ENCODE results near the gene AP2B1.

The AP2B1 gene

DNA sequence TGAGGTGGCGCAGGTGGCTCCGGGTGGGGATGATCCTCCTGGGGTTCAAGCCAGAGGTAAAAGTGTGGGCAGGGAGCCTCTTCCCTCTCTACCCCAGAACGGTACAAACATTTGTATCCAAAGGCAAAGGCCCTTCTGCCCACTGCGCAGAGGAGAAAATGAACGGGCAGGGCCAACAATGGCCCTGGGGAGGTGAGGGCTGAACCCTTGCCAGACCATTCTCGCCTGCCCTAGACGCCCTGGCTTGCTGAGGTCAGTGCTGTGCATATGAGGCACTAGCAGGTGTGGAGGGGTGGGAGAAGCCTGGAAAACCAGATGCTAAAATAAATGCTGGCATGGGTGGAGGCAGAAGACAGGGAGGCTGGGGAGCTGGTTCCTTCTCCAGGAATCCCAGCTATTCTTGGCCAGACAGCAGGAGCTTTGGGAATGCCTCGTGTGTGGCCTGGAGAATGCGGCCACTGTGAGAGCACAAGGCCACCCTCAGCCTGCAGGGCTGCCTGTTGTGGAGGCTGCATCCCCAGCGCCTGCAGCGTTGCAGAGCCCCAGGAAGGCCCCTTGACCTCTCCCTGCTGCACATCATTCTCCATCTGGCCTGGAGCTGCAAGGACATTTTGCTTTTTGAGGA, 178.1 kb downstream of the AP2B1 start:
- Mint-ChIP-seq H3K27me3 (ENCODE audit: low read depth, poor library complexity) (peaks cover 26% of the 10 kb centered on the region), H3K4me3 (peak overlapping the region; percentile 84), H3K36me3 (ENCODE audit: low read depth) (no peaks in the 10 kb centered on the region), H3K4me1 (peaks cover 19% of the 10 kb centered on the region), H3K27ac (no peak overlapping the region), H3K9me3 (no peaks in the 10 kb centered on the region)
- no peak for TF ChIP-seq CTCF (IDR thresholded peaks at IDR 0.05)
- no peak for DNase-seq

GRCh38 chr17:35765756-35766488, 178.8 kb downstream of the AP2B1 start:
- H3K4me3 Mint-ChIP-seq, result peak overlapping the region; percentile 40
- H3K36me3 Mint-ChIP-seq (ENCODE audit: low read depth), result no peaks in the 10 kb centered on the region
- TF ChIP-seq CTCF (IDR thresholded peaks at IDR 0.05), result no peak
- H3K9me3 Mint-ChIP-seq, result no peaks in the 10 kb centered on the region
- peaks cover 19% of the 10 kb centered on the region for H3K4me1 Mint-ChIP-seq
- DNase-seq, result no peak
- peaks cover 33% of the 10 kb centered on the region for H3K27me3 Mint-ChIP-seq (ENCODE audit: low read depth, poor library complexity)
- no peak overlapping the region for H3K27ac Mint-ChIP-seq

GRCh38 chr17:35766489-35766877, 179.4 kb downstream of the AP2B1 start:
- TF ChIP-seq CTCF (IDR thresholded peaks at IDR 0.05), result no peak
- no peak for DNase-seq

GRCh38 chr17:35766903-35767510, 179.9 kb downstream of the AP2B1 start:
- peak; percentile 33 for TF ChIP-seq CTCF (IDR thresholded peaks at IDR 0.05)
- peaks cover 19% of the 10 kb centered on the region for H3K4me1 Mint-ChIP-seq
- H3K27me3 Mint-ChIP-seq (ENCODE audit: low read depth, poor library complexity), result peaks cover 35% of the 10 kb centered on the region
- no peak overlapping the region for H3K4me3 Mint-ChIP-seq
- H3K9me3 Mint-ChIP-seq, result no peaks in the 10 kb centered on the region
- no peak overlapping the region for H3K27ac Mint-ChIP-seq
- H3K36me3 Mint-ChIP-seq (ENCODE audit: low read depth), result no peaks in the 10 kb centered on the region
- no peak for DNase-seq

More at GRCh38 chr17:35766489-35766877, 179.4 kb downstream of the AP2B1 start:
- peaks cover 19% of the 10 kb centered on the region for H3K4me1 Mint-ChIP-seq
- H3K9me3 Mint-ChIP-seq, result no peaks in the 10 kb centered on the region
- peaks cover 35% of the 10 kb centered on the region for H3K27me3 Mint-ChIP-seq (ENCODE audit: low read depth, poor library complexity)
- H3K36me3 Mint-ChIP-seq (ENCODE audit: low read depth), result no peaks in the 10 kb centered on the region
- no peak overlapping the region for H3K4me3 Mint-ChIP-seq
- no peak overlapping the region for H3K27ac Mint-ChIP-seq

- Mint-ChIP-seq H3K27ac (no peak overlapping the region), H3K27me3 (ENCODE audit: low read depth, poor library complexity) (peaks cover 32% of the 10 kb centered on the region), H3K4me3 (no peak overlapping the region), H3K9me3 (no peaks in the 10 kb centered on the region), H3K4me1 (peaks cover 32% of the 10 kb centered on the region), H3K36me3 (ENCODE audit: low read depth) (no peaks in the 10 kb centered on the region)
- no peak for DNase-seq
- no peak for TF ChIP-seq CTCF (IDR thresholded peaks at IDR 0.05)
Measured at GRCh38 chr17:35768797-35769196, 181.7 kb downstream of the AP2B1 start.

Measured in nephron progenitor cell (in vitro differentiated cells).